A204.1 (cell line): Measurements from ENCODE around the gene DBN1.

Experiments used
- FAIRE-seq: peaks from 2 replicates; lab custom pipeline; 2012; peaks lifted over from hg19 to GRCh38; lab: Jason Lieb, UNC

Gene DBN1

GRCh38 chr5:177472460-177473442 lies 683 bp downstream of the DBN1 start:
- FAIRE-seq = no peak

GRCh38 chr5:177471610-177472356 lies 1.7 kb downstream of the DBN1 start:
- FAIRE-seq = no peak

GRCh38 chr5:177470759-177471536 lies 2.5 kb downstream of the DBN1 start:
- FAIRE-seq = no peak

- no peak for FAIRE-seq
Observed at GRCh38 chr5:177469750-177470525, 3.5 kb downstream of the DBN1 start.

- FAIRE-seq = no peak
Observed at GRCh38 chr5:177468685-177469628, 4.5 kb downstream of the DBN1 start.

- FAIRE-seq = no peak
Observed at GRCh38 chr5:177468329-177468684, 5.1 kb downstream of the DBN1 start.

- FAIRE-seq = no peak
Observed at GRCh38 chr5:177467436-177467835, 6.0 kb downstream of the DBN1 start.

- no peak for FAIRE-seq
Observed at GRCh38 chr5:177466861-177467260, 6.6 kb downstream of the DBN1 start.

- no peak for FAIRE-seq
Observed at GRCh38 chr5:177465044-177465443, 8.4 kb downstream of the DBN1 start.

GRCh38 chr5:177462021-177462670 lies 11.3 kb downstream of the DBN1 start:
- FAIRE-seq = no peak

GRCh38 chr5:177459819-177460628 lies 13.4 kb downstream of the DBN1 start:
- FAIRE-seq = no peak

GRCh38 chr5:177459357-177459756 lies 14.1 kb downstream of the DBN1 start:
- no peak for FAIRE-seq

- no peak for FAIRE-seq
Observed at GRCh38 chr5:177458912-177459350, 14.5 kb downstream of the DBN1 start.

- FAIRE-seq = no peak
Observed at GRCh38 chr5:177457852-177458681, 15.4 kb downstream of the DBN1 start.

GRCh38 chr5:177456976-177457851 lies 16.2 kb downstream of the DBN1 start:
- FAIRE-seq = peak; percentile 96

- FAIRE-seq = no peak
Observed at GRCh38 chr5:177456591-177456964, 16.9 kb downstream of the DBN1 start.
